IMR-90 (cell line): Measurements from ENCODE around the gene RBMS3. TPM values are rescaled to one million over a fixed set of nuclear protein-coding genes. Genes with fewer than 3 reads are reported as not detected.

Experiments used
- ATAC-seq: fragments of 200-7000 bp; cut with Tn5 transposase; 2 replicates; pipeline ENCODE4 v1.9.1; 2020; ENCODE audit warnings: low read depth, mild to moderate bottlenecking, moderate library complexity
- BruUV-seq: library from RNA; stranded (reverse); fragments of 400-500 nt; replicated peaks from 2 replicates; lab custom pipeline; 2021; lab: Mats Ljungman, UMichigan
- CTCF ChIA-PET: fragments of 300-600 bp; formaldehyde crosslinking; extraction: SDS; loops from one replicate; lab custom pipeline; 2021; ENCODE audit warnings: antibody characterized with exemption; lab: Yijun Ruan, JAX
- POLR2A ChIA-PET: fragments of 300-600 bp; sonication (Branson Sonifier 250); formaldehyde crosslinking; loops from one replicate; lab custom pipeline; 2022; ENCODE audit warnings: antibody characterized with exemption; ENCODE audit not compliant: unreplicated experiment; lab: Charles Lee
- DNase-seq: peaks from one replicate; pipeline ENCODE4 v3.0.0; 2013
- H2AFZ ChIP-seq: replicated peaks from 2 replicates; pipeline ENCODE3; 2013; ENCODE audit warnings: low read length, mild to moderate bottlenecking; ENCODE audit not compliant: poor library complexity
- H2AK5ac ChIP-seq: 2 replicates; pipeline ENCODE4 v1.6.1; 2013; ENCODE audit warnings: low read depth, low read length, inconsistent platforms
- H2AK9ac ChIP-seq: replicated peaks from 2 replicates; pipeline ENCODE3; 2013; ENCODE audit warnings: mild to moderate bottlenecking, low read depth, low read length, moderate library complexity; ENCODE audit not compliant: poor library complexity
- H2BK120ac ChIP-seq: 2 replicates; pipeline ENCODE4 v1.6.1; 2013; ENCODE audit warnings: low read depth, low read length, inconsistent platforms
- H2BK15ac ChIP-seq: 3 replicates; pipeline ENCODE4 v1.6.1; 2013; ENCODE audit warnings: low read depth, low read length, inconsistent platforms
- H2BK20ac ChIP-seq: 2 replicates; pipeline ENCODE4 v1.6.1; 2013; ENCODE audit warnings: low read depth, mild to moderate bottlenecking, inconsistent platforms, low read length, moderate library complexity
- H2BK5ac ChIP-seq: 2 replicates; pipeline ENCODE4 v1.6.1; 2013; ENCODE audit warnings: mild to moderate bottlenecking, low read depth, low read length, inconsistent platforms; ENCODE audit not compliant: poor library complexity, severe bottlenecking
- H3K14ac ChIP-seq: replicated peaks from 2 replicates; pipeline ENCODE4 v1.6.1; 2013; ENCODE audit warnings: low read depth, low read length, inconsistent platforms
- H3K18ac ChIP-seq: 2 replicates; pipeline ENCODE4 v1.6.1; 2013; ENCODE audit warnings: low read depth, low read length, control low read depth
- H3K23ac ChIP-seq: 2 replicates; pipeline ENCODE4 v1.6.1; 2013; ENCODE audit warnings: low read depth, low read length, inconsistent platforms
- H3K27ac ChIP-seq: 2 replicates; pipeline ENCODE4 v1.5.1; 2013; ENCODE audit warnings: mild to moderate bottlenecking, control low read depth, low read length; ENCODE audit not compliant: insufficient read depth
- H3K27me3 ChIP-seq: 2 replicates; pipeline ENCODE4 v1.6.1; 2013; ENCODE audit warnings: low read length; ENCODE audit not compliant: control insufficient read depth, insufficient read depth
- H3K36me3 ChIP-seq: 2 replicates; pipeline ENCODE4 v1.6.1; 2013; ENCODE audit warnings: low read length, mixed read lengths; ENCODE audit not compliant: control insufficient read depth, insufficient read depth
- H3K4ac ChIP-seq: 2 replicates; pipeline ENCODE4 v1.6.1; 2013; ENCODE audit warnings: low read depth, low read length, inconsistent platforms
- H3K4me1 ChIP-seq: 2 replicates; pipeline ENCODE4 v1.6.1; 2013; ENCODE audit warnings: low read length, mixed read lengths; ENCODE audit not compliant: control insufficient read depth, insufficient read depth
- H3K4me2 ChIP-seq: 2 replicates; pipeline ENCODE4 v1.6.1; 2013; ENCODE audit warnings: low read depth, mild to moderate bottlenecking, control low read depth, low read length, moderate library complexity
- H3K4me3 ChIP-seq: 2 replicates; pipeline ENCODE4 v1.5.1; 2013; ENCODE audit warnings: low read depth, mild to moderate bottlenecking, control low read depth, low read length, moderate library complexity; ENCODE audit not compliant: insufficient read depth
- H3K56ac ChIP-seq: 2 replicates; pipeline ENCODE4 v1.6.1; 2013; ENCODE audit warnings: low read length, inconsistent platforms; ENCODE audit not compliant: insufficient read depth; ENCODE audit errors: extremely low read depth
- H3K79me1 ChIP-seq, 2 experiments: 2 replicates each; pipeline ENCODE4 v1.6.1; 2013; ENCODE audit warnings: low read length in 2 of 2, inconsistent platforms in 1 of 2, low read depth in 1 of 2
- H3K9ac ChIP-seq: 2 replicates; pipeline ENCODE4 v1.6.1; 2013; ENCODE audit warnings: low read depth, low read length, control low read depth
- H3K9me1 ChIP-seq: 2 replicates; pipeline ENCODE4 v1.6.1; 2013; ENCODE audit warnings: low read length, inconsistent platforms; ENCODE audit not compliant: insufficient read depth
- H3K9me3 ChIP-seq: 2 replicates; pipeline ENCODE4 v1.6.1; 2013; ENCODE audit warnings: low read length; ENCODE audit not compliant: control insufficient read depth, insufficient read depth
- H4K20me1 ChIP-seq: 2 replicates; pipeline ENCODE4 v1.6.1; 2013; ENCODE audit warnings: low read length, inconsistent platforms; ENCODE audit not compliant: insufficient read depth
- H4K5ac ChIP-seq: 2 replicates; pipeline ENCODE4 v1.6.1; 2013; ENCODE audit warnings: mild to moderate bottlenecking, low read depth, low read length, control low read depth
- H4K8ac ChIP-seq, 2 experiments: 2 replicates each; pipeline ENCODE4 v1.6.1; 2013; ENCODE audit warnings: low read depth in 2 of 2, low read length in 2 of 2, control low read depth in 1 of 2, inconsistent platforms in 1 of 2
- H4K91ac ChIP-seq: 2 replicates; pipeline ENCODE4 v1.6.1; 2013; ENCODE audit warnings: low read depth, low read length, inconsistent platforms; ENCODE audit not compliant: insufficient read depth
- CEBPB ChIP-seq: IDR thresholded peaks from 2 replicates; pipeline ENCODE4 v1.6.1; 2012; ENCODE audit warnings: low read depth, low read length, improper control_type of control experiment
- CHD1 ChIP-seq: IDR thresholded peaks from 2 replicates; pipeline ENCODE4 v1.6.1; 2012; ENCODE audit warnings: low read depth, low read length, improper control_type of control experiment
- CTCF ChIP-seq: conservative IDR thresholded peaks from 2 replicates; pipeline ENCODE4 v1.5.1; 2012; ENCODE audit warnings: mild to moderate bottlenecking, low read depth, low read length, improper control_type of control experiment
- MXI1 ChIP-seq: IDR thresholded peaks from 2 replicates; pipeline ENCODE4 v1.6.1; 2012; ENCODE audit warnings: low read depth, mild to moderate bottlenecking, low read length, moderate library complexity, borderline replicate concordance
- POLR2A ChIP-seq: IDR thresholded peaks from 2 replicates; pipeline ENCODE4 v1.6.1; 2012; ENCODE audit warnings: mild to moderate bottlenecking, low read depth, low read length
- SMC3 ChIP-seq: fragments of 150-350 bp; IDR thresholded peaks from 2 replicates; pipeline ENCODE4 v1.6.1; 2016; ENCODE audit warnings: low read depth, mild to moderate bottlenecking, antibody characterized with exemption, low read length, moderate library complexity
- WGBS, 2 experiments: methylation state at CpG; one replicate each; pipeline versions ENCODE4 v1.1.5 to v1.1.7; 2013; ENCODE audit warnings: missing lambda C conversion rate in 2 of 2; ENCODE audit not compliant: insufficient read length in 1 of 2; ENCODE audit errors: extremely low coverage in 2 of 2; 5-methylcytosine and 5-hydroxymethylcytosine counted together
- dilution Hi-C: fragments of 300-500 bp; cut with HindIII; formaldehyde crosslinking; loops from one replicate; pipeline ENCODE4 v1.14.3; 2018; ENCODE audit warnings: low sequenced_read_pairs; ENCODE audit not compliant: unreplicated experiment
- in situ Hi-C: fragments of 300-500 bp; cut with MboI; formaldehyde crosslinking; loops from 3 replicates; pipeline ENCODE4 v1.14.3; 2019; ENCODE audit warnings: low sequenced_read_pairs, inconsistent platforms, mixed read lengths
- intact Hi-C: fragments of 100-400 bp; cut with micrococcal nuclease; formaldehyde crosslinking; loops from 2 replicates; pipeline ENCODE4 v1.10.0; 2022
- polyA plus RNA-seq, 3 experiments: library from polyadenylated mRNA; depleted of rRNA; stranded (reverse); fragments of >200 nt; gene quantifications; 2 replicates each; pipeline ENCODE4 v1.2.3, GENCODE V29; 2012; ENCODE audit warnings: low replicate concordance in 1 of 3
- total RNA-seq: library from RNA; depleted of rRNA; stranded (reverse); fragments of >200 nt; gene quantifications from 2 replicates; pipeline ENCODE4 v1.2.3, GENCODE V29; 2012
- TF ChIP-seq, protein P1 (sequence below): fragments of 150-350 bp; IDR thresholded peaks from 2 replicates; pipeline ENCODE4 v1.6.1; 2016; ENCODE audit warnings: low read depth, mild to moderate bottlenecking, low read length, moderate library complexity, borderline replicate concordance

RBMS3 gene
- total and polyA plus RNA-seq, 2 of the 4 experiments (the other 2 are of a cell fraction), result 15.2 to 127 TPM

DNA sequence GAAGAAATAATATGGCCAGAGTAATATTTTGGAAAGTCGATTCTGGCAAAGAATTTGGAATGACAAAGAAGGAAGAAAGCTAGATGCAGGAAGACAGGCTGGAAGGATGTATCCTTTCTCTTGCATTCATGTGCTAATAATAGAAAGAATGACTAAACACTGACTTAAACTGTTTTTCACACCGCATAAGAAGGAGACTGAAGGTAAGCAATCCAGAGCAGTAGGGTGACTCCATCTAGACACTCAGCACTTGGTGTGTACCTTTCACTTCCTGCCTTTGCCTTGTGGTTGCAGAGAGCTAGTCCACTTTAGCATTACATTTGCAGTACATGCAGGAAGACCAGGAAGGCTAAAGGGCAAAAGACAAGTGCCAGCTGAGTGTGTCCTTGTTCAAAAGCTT, 234.6 kb downstream of the RBMS3 start:
- no peak overlapping the region for H2AFZ ChIP-seq
- no peaks in the 10 kb centered on the region for H3K36me3 ChIP-seq
- peak overlapping the region; percentile 18; the same call in 1 of the 2 replicates for H3K14ac ChIP-seq
- H2AK9ac ChIP-seq, result no peak overlapping the region
- no peak for TF ChIP-seq CTCF
- TF ChIP-seq, protein P1, sequence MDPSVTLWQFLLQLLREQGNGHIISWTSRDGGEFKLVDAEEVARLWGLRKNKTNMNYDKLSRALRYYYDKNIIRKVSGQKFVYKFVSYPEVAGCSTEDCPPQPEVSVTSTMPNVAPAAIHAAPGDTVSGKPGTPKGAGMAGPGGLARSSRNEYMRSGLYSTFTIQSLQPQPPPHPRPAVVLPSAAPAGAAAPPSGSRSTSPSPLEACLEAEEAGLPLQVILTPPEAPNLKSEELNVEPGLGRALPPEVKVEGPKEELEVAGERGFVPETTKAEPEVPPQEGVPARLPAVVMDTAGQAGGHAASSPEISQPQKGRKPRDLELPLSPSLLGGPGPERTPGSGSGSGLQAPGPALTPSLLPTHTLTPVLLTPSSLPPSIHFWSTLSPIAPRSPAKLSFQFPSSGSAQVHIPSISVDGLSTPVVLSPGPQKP, result no peak
- TF ChIP-seq POLR2A, result no peak
- TF ChIP-seq MXI1, result no peak
- no peak for TF ChIP-seq CHD1
- TF ChIP-seq SMC3, result no peak
- TF ChIP-seq CEBPB, result peak; percentile 27; the same call in 1 of the 2 replicates
- peak overlapping the region; percentile 26; the same call in 1 of the 2 replicates for H2BK120ac ChIP-seq
- in situ Hi-C loops, result no loop called here
- dilution Hi-C loops, result no loop called here
- no peak overlapping the region for H4K91ac ChIP-seq
- intact Hi-C loops, result loop anchor here (5.0 kb wide), 1 partner anchor 33 kb away; no protein-coding TSS in a partner anchor
- no peaks in the 10 kb centered on the region for H3K27me3 ChIP-seq
- H3K4me1 ChIP-seq, result peaks cover 13% of the 10 kb centered on the region; the same call in 1 of the 2 replicates
- H3K27ac ChIP-seq, result no peak overlapping the region
- 40% methylated on average over 1 of the region's 2 CpGs; no CpG with 5 or more reads in 1 of the 2 experiments for WGBS, 2 experiments
- H3K4ac ChIP-seq, result peak overlapping the region; percentile 44
- H3K9me1 ChIP-seq, result peaks cover 12% of the 10 kb centered on the region
- no peaks in the 10 kb centered on the region for H3K9me3 ChIP-seq
- BruUV-seq, result no TSS peak
- H3K4me3 ChIP-seq, result no peak overlapping the region
- H4K20me1 ChIP-seq, result peaks cover 9% of the 10 kb centered on the region; the same call in 1 of the 2 replicates
- peak; percentile 83 for DNase-seq
- peak overlapping the region; percentile 55; the same call in 1 of the 2 replicates for H3K4me2 ChIP-seq
- no peak overlapping the region for H3K56ac ChIP-seq
- peak overlapping the region; percentile 48 for H2BK5ac ChIP-seq
- peak overlapping the region in 1 of 2 experiments; percentile 42; a peak in 1 of 4 replicates for H4K8ac ChIP-seq
- peak overlapping the region; percentile 45; the same call in 1 of the 2 replicates for H2AK5ac ChIP-seq
- peaks cover 18 to 42% of the 10 kb centered on the region in 2 experiments for H3K79me1 ChIP-seq
- no peak overlapping the region for H2BK15ac ChIP-seq
- ATAC-seq, result peak; percentile 49
- peak overlapping the region; percentile 53; the same call in 1 of the 2 replicates for H2BK20ac ChIP-seq
- H4K5ac ChIP-seq, result no peak overlapping the region
- ChIA-PET POLR2A (no interaction called here), CTCF (interaction anchor here (0.6 to 1.4 kb wide), 3 partner anchors 8 to 234 kb away, joined by 3 to 4 read pairs (median 3); partner anchors contain the start of gene RBMS3)
- H3K9ac ChIP-seq, result no peak overlapping the region
- no peak overlapping the region for H3K18ac ChIP-seq
- no peak overlapping the region for H3K23ac ChIP-seq
